RWPE2 (cell line): ENCODE data around the gene TARS1.
"Not testable (repeated sequence)": the region's sequence is repeated elsewhere in the genome, so short reads cannot be mapped to it uniquely, and the experiment has no call there.

ENCODE experiments used
- ATAC-seq: fragments of 200-7000 bp; cut with Tn5 transposase; 3 replicates; pipeline ENCODE4 v1.9.1; 2021; ENCODE audit warnings: low read depth
- DNase-seq: peaks from one replicate; pipeline ENCODE4 v3.0.0-alpha.2; 2020; ENCODE audit warnings: low spot score
- H3K27ac ChIP-seq: fragments of 450-650 bp; 2 replicates; pipeline ENCODE4 v1.5.1; 2017; ENCODE audit warnings: mild to moderate bottlenecking; ENCODE audit not compliant: poor library complexity, severe bottlenecking
- H3K27me3 ChIP-seq: fragments of 250-450 bp; sonication (Bioruptor Pico); 2 replicates; pipeline ENCODE4 v1.5.1; 2021; ENCODE audit warnings: mild to moderate bottlenecking, moderate library complexity; ENCODE audit not compliant: insufficient read depth, poor library complexity, severe bottlenecking
- H3K36me3 ChIP-seq: fragments of 250-450 bp; sonication (Bioruptor Pico); 2 replicates; pipeline ENCODE4 v1.5.1; 2020; ENCODE audit warnings: low read depth, mild to moderate bottlenecking, moderate library complexity
- H3K4me1 ChIP-seq: fragments of 250-450 bp; sonication (Bioruptor Pico); 2 replicates; pipeline ENCODE4 v1.5.1; 2021; ENCODE audit warnings: mild to moderate bottlenecking, moderate library complexity; ENCODE audit not compliant: insufficient read depth, poor library complexity, severe bottlenecking
- H3K4me3 ChIP-seq: fragments of 250-450 bp; sonication (Bioruptor Pico); 2 replicates; pipeline ENCODE4 v1.5.1; 2021; ENCODE audit warnings: mild to moderate bottlenecking, moderate library complexity; ENCODE audit not compliant: severe bottlenecking
- H3K9me3 ChIP-seq: fragments of 250-450 bp; sonication (Bioruptor Pico); 2 replicates; pipeline ENCODE4 v1.5.1; 2021; ENCODE audit warnings: mild to moderate bottlenecking, moderate library complexity; ENCODE audit not compliant: severe bottlenecking
- TF ChIP-seq, protein P1 (sequence below): fragments of 450-650 bp; IDR thresholded peaks from one replicate; pipeline ENCODE4 v1.5.1; 2017; ENCODE audit warnings: mild to moderate bottlenecking, moderate library complexity; ENCODE audit not compliant: poor library complexity, severe bottlenecking

The TARS1 gene

DNA sequence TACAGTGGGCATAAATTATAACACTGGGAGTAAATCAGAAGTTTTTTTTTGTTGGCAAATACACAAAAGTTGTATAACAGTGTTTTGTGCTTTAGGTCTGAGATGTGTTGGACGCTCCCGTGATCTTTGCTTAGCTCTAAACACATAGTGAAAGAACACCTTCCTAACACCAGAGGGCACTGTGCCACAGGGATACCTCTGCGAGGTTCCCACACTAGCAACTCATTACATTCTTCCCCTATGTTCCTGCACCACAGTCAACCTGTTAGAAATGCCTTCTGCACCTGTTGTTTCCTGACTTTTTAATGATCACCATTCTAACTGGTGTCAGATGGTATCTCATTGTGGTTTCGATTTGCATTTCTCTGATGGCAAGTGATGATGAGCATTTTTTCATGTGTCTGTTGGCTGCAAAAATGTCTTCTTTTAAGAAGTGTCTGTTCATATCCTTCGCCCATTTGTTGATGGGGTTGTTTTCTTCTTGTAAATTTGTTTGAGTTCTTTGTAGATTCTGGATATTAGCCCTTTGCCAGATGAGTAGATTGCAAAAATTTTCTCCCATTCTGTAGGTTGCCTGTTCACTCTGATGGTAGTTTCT lies 4.8 kb upstream of the TARS1 start:
- not testable (repeated sequence) for H3K27ac ChIP-seq, H3K9me3 ChIP-seq, H3K4me1 ChIP-seq, DNase-seq, H3K27me3 ChIP-seq, H3K4me3 ChIP-seq, H3K36me3 ChIP-seq
- TF ChIP-seq, protein P1, sequence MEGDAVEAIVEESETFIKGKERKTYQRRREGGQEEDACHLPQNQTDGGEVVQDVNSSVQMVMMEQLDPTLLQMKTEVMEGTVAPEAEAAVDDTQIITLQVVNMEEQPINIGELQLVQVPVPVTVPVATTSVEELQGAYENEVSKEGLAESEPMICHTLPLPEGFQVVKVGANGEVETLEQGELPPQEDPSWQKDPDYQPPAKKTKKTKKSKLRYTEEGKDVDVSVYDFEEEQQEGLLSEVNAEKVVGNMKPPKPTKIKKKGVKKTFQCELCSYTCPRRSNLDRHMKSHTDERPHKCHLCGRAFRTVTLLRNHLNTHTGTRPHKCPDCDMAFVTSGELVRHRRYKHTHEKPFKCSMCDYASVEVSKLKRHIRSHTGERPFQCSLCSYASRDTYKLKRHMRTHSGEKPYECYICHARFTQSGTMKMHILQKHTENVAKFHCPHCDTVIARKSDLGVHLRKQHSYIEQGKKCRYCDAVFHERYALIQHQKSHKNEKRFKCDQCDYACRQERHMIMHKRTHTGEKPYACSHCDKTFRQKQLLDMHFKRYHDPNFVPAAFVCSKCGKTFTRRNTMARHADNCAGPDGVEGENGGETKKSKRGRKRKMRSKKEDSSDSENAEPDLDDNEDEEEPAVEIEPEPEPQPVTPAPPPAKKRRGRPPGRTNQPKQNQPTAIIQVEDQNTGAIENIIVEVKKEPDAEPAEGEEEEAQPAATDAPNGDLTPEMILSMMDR = peak; percentile 96
- peak; percentile 37; the same call in 2 of the 3 replicates for ATAC-seq

DNA sequence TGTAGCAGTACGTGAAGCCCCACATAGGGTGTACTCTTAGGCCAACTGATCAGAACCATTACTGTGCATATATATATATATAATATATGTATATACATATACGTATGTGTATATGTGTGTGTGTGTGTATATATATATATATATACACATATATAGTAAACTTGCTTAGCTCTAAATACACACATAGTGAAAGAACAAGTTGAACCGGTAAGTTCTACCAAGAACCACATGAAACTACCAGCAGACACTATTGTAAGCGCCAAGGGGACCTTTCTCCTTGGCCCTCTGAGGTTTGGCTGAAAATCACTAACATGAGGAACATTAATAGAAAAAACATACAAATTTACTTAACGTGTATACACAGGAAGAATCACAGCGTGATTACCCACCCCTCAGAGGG lies 1.8 kb upstream of the TARS1 start:
- DNase-seq (no peak), ATAC-seq (no peak)
- Histone ChIP-seq H3K36me3 (peaks cover 24% of the 10 kb centered on the region), H3K9me3 (no peaks in the 10 kb centered on the region), H3K27me3 (no peaks in the 10 kb centered on the region), H3K4me3 (peak overlapping the region; percentile 71), H3K4me1 (peaks cover 9% of the 10 kb centered on the region), H3K27ac (no peak overlapping the region)
- TF ChIP-seq, protein P1 = no peak

DNA sequence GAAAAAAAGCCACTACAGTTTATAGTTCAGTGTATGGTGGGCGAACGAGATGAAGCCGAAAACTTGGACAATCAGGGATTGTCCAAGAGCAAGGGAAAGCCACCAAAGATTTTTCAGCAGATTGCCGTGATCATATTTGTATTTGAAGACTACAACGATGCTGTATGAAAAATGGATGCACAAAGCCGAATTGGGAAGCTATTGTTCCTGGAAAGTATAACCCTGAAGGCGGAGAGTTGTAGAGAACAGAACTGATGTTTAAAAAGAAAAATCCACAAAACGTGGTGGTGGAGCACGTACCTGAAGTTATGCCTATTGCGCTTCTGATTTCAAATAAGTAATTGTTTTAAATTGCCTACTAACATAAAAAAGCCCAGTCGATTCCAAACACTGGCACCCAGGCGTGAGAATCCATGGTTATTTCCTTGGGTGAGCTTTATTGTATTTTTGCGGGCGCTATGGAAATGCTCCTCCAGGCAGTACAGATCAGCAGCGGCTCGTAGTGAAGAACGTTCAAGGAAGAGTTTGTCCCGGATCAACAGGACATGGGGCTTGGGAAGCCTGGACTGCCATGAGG lies 772 bp upstream of the TARS1 start:
- Histone ChIP-seq H3K9me3 (no peaks in the 10 kb centered on the region), H3K27ac (peak overlapping the region; percentile 88), H3K4me1 (peaks cover 17% of the 10 kb centered on the region), H3K36me3 (peaks cover 34% of the 10 kb centered on the region), H3K4me3 (peak overlapping the region; percentile 71), H3K27me3 (no peaks in the 10 kb centered on the region)
- TF ChIP-seq, protein P1 = no peak
- DNase-seq (no peak), ATAC-seq (peak; percentile 35)

DNA sequence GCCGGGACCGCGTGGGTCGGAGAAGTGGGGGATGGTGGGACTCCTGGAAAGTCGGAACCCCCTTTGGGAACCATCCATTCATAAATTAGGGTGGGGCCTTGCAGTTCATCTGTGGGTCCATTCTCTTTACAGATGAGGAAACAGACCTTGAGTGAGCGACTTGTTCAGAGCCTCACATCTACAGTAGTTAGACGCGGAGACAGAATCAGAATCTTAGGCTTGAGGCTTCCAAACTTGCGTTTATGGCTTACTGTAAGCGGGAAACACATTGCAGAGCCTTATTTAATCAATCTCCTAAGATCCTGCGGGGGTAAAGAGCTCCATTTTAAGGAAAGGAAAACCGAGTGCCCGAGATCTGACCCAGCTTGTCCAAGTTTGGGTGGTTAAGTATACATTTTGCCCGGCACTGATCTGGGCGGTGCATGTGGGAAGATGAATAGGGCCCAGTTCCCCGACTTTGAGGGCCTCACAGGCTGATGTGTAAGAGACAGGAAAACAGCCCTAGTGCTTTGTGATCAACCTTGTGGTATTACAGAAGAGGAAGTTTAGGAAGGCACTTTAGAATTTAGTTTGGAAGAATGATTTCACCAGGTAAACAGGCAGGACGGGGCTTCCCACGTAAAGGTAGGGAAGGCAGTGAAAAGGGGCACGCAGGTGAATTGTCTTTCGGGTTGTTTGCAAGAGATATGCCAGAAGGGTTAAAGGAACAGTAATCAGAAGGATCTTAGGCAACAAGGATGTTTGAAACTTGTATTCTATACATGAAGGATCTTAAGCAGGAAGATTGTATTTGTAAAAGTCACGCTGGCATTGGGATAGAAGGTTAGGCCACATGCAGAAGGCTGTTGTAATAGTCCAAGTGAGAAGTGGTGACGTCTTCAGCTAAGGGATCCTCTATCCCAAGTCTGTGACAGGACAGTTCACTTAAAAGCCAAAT lies 744 bp downstream of the TARS1 start:
- DNase-seq (no peak), ATAC-seq (peak; percentile 37)
- peak overlapping the region; percentile 71 for H3K4me3 ChIP-seq
- H3K27ac ChIP-seq = peak overlapping the region; percentile 88
- TF ChIP-seq, protein P1 = no peak
- peaks cover 49% of the 10 kb centered on the region for H3K36me3 ChIP-seq
- H3K27me3 ChIP-seq = no peaks in the 10 kb centered on the region
- H3K4me1 ChIP-seq = peaks cover 24% of the 10 kb centered on the region
- no peaks in the 10 kb centered on the region for H3K9me3 ChIP-seq
